GM18858 (cell line): ENCODE results near the gene CDS2.
A peak's percentile ranks its signal among the peaks of the same experiment; 100 is the strongest.

Experiments used
- ATAC-seq: cut with Tn5 transposase; IDR thresholded peaks from one replicate; pipeline ENCODE4 v1.9.1; 2021; ENCODE audit not compliant: unreplicated experiment

Gene CDS2

GRCh38 chr20:5205348-5206210, 78.8 kb downstream of the CDS2 start:
- ATAC-seq: peak; percentile 86

GRCh38 chr20:5207138-5207537, 80.3 kb downstream of the CDS2 start:
- ATAC-seq: no peak

DNA sequence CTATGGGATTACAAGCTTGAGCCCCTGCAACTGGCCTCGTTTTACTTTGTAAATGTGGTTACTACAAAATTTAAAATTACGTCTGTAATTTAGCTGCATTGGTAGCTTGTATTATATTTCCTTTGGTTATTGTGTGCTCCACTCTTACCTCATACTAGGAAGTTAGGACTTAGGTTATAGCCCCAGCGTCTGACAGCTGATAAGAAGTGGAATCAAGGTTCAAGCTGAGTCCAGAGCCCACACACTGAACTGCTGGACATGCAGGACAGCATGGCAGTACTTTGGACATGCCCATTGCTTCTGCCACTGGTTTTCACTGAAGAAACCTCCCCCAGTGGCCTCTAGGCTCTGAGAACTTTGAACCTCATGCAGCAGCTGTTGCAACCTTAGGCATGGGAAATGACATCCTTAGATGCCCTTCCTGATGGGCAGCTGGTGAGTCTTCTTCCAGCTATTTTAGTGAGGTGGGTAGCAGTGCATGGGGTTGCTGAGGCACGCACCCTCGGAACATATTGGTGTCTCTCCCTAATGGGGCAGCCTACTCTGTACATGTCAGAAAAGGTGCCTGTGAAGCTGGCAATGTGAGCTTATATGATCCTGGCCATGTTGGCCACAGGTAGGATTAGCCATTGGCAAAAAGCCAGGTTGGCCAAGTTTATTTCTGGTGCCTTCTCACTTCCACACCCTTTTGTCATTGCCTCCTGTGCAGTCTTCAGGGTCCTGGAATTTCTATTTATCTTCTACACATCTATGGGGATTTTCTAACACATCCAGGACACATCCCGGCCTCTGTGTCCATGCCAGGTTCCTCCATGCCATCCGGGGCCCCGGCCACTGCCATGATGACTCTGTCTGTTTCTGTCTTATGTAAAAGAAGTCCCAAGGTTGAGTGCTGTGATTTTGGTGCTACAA, 85.3 kb downstream of the CDS2 start:
- no peak for ATAC-seq

- no peak for ATAC-seq
Observed at GRCh38 chr20:5212907-5213487, 86.2 kb downstream of the CDS2 start.

- no peak for ATAC-seq
Observed at GRCh38 chr20:5214826-5215225, 88.0 kb downstream of the CDS2 start.

GRCh38 chr20:5215672-5216304, 89.0 kb downstream of the CDS2 start:
- no peak for ATAC-seq

GRCh38 chr20:5216663-5217062, 89.9 kb downstream of the CDS2 start:
- ATAC-seq: no peak

DNA sequence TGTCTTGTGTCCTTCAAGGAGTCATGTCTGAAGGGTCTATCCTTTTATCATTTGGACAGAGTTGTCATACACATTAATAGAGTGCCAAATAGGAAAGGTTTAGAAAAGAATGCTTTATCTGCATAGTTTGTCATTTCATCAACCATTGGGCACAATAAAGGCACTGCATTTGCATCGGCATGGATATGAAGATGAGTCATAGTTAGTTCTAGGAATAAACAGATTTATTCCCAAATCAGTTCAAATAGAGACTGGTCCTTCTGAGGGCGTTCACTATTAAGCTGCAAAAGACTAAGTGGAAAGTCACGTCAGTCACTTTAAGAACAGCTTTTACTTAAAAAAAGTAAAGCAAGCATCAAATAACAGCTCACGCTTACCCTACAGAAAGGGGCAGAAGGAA, 90.8 kb downstream of the CDS2 start:
- no peak for ATAC-seq

DNA sequence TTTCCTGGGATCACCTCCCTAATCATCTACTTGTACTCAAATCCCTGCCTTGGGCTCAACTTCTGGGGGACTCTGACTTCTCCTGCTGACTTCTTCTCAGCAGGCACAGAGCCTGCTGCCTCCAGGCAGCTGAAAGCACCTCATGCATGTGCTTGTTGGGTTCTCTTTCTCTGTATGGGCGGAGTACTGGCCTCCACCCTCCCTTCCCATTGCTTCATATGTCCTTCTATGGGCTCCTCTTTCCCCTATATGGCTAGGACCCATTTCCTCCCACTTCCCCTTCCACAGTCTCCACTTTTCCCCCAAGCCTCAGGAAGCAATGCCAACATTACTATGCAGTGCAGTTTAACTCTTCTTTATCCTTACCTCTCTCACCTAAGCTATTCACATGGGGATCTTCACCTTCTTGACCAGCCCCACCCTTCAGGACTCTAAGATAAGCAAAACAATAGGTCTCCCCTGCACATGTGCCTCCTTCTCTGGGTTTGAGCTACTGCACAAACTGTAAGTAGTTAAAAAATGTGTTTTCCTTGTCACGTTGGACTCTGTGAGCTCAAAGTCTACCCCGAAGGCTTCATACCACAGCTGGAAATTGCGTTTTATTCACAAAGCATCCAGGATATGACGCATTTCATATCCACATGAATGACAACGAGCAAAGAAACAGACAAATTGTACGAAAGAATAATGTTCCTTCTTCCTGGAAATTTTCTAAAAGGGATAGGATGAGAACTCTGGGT, 93.7 kb downstream of the CDS2 start:
- no peak for ATAC-seq

GRCh38 chr20:5221061-5221430, 94.2 kb downstream of the CDS2 start:
- ATAC-seq: no peak

DNA sequence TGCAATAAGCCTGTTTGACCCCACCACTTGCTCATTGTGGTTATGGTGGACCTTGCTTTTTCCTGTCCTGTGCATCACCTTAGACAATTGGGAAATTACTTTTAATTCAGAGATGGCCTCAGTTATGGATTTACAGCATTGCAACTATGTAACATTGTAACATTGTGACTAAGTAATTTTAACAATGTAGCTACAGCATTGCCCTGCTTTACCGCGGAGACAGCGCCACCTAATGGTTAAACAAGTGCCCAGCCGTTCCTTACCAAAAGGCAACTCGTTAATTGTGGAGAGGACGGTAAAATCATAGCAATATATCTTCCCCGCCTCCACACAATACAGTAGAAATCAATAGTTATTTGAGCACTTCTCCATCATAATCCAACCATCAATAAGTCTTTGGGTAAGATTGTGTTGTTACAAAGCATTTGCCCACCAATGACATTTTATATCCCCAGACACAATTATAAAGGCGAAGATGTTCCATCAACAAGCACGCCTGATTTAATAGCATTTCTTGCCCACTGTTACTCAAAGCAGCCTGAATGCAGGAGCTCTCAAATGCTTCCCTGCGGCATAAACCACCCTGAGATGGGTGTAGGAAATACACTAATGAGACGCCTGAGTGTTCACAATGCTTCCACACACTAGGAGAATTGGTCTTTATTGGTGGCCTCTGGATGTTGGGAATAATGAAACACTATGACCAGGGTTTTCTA, 96.3 kb downstream of the CDS2 start:
- ATAC-seq: no peak

- ATAC-seq: no peak
Observed at GRCh38 chr20:5230544-5230943, 103.7 kb downstream of the CDS2 start.

DNA sequence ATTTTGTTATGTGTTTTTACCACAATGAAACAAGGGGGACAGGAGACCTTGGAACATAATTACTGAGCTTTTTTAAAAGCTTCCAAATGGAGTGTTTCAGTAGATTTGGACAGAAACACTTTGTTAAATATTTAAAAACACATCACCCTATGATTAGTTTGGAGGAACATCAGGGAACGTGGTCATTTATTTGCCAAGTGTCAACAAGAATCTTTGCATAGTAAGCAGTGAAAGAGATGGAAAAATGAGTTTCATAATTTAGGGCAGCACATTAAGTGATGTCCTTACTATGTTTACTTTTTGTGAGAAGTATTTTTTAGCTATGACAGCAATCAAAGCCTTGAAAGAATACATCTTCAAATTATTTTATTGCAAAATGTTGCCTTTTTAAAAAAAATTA, 107.3 kb downstream of the CDS2 start:
- ATAC-seq: no peak

GRCh38 chr20:5234978-5235377, 108.2 kb downstream of the CDS2 start:
- no peak for ATAC-seq
